ENCODE data around the gene PRKAG2.

GRCh38 chr7:151592330-151592729 lies 284.6 kb downstream of the PRKAG2 start:
- TF ChIP-seq, protein P1, sequence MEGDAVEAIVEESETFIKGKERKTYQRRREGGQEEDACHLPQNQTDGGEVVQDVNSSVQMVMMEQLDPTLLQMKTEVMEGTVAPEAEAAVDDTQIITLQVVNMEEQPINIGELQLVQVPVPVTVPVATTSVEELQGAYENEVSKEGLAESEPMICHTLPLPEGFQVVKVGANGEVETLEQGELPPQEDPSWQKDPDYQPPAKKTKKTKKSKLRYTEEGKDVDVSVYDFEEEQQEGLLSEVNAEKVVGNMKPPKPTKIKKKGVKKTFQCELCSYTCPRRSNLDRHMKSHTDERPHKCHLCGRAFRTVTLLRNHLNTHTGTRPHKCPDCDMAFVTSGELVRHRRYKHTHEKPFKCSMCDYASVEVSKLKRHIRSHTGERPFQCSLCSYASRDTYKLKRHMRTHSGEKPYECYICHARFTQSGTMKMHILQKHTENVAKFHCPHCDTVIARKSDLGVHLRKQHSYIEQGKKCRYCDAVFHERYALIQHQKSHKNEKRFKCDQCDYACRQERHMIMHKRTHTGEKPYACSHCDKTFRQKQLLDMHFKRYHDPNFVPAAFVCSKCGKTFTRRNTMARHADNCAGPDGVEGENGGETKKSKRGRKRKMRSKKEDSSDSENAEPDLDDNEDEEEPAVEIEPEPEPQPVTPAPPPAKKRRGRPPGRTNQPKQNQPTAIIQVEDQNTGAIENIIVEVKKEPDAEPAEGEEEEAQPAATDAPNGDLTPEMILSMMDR (IDR thresholded peaks at IDR 0.05), result no peak
- TF ChIP-seq ZFX (IDR thresholded peaks at IDR 0.05; ENCODE audit: borderline replicate concordance), result no peak
